Trophoblast cell (in vitro differentiated cells and primary cell): ENCODE measurements around the gene ADCY3.

Source experiments
- DNase-seq, 2 donors: peaks; one replicate each; pipeline ENCODE4 v3.0.0-alpha.2; 2016
- H2AFZ ChIP-seq: 2 replicates; pipeline ENCODE4 v1.6.1; 2013; ENCODE audit warnings: low read length, moderate library complexity, mild to moderate bottlenecking; ENCODE audit not compliant: insufficient read depth, poor library complexity
- H2AK5ac ChIP-seq: 2 replicates; pipeline ENCODE4 v1.6.1; 2013; ENCODE audit warnings: mild to moderate bottlenecking, low read length
- H2BK120ac ChIP-seq: 2 replicates; pipeline ENCODE4 v1.6.1; 2013; ENCODE audit warnings: low read length, mild to moderate bottlenecking, moderate library complexity; ENCODE audit not compliant: insufficient read depth, poor library complexity
- H2BK12ac ChIP-seq: 2 replicates; pipeline ENCODE4 v1.6.1; 2013; ENCODE audit warnings: mild to moderate bottlenecking, low read length, moderate library complexity
- H2BK5ac ChIP-seq: 2 replicates; pipeline ENCODE4 v1.6.1; 2013; ENCODE audit warnings: low read length, low read depth, moderate library complexity, mild to moderate bottlenecking; ENCODE audit not compliant: poor library complexity
- H3K14ac ChIP-seq: 2 replicates; pipeline ENCODE4 v1.6.1; 2013; ENCODE audit warnings: mild to moderate bottlenecking, low read length
- H3K18ac ChIP-seq: 2 replicates; pipeline ENCODE4 v1.6.1; 2013; ENCODE audit warnings: mild to moderate bottlenecking, low read length
- H3K23ac ChIP-seq: 2 replicates; pipeline ENCODE4 v1.6.1; 2013; ENCODE audit warnings: low read length
- H3K27ac ChIP-seq: 2 replicates; pipeline ENCODE4 v1.5.1; 2013; ENCODE audit warnings: low read depth, mild to moderate bottlenecking, inconsistent platforms, low read length, moderate library complexity
- H3K27me3 ChIP-seq: 2 replicates; pipeline ENCODE4 v1.6.1; 2013; ENCODE audit warnings: inconsistent platforms, mild to moderate bottlenecking, low read length, moderate library complexity; ENCODE audit not compliant: insufficient read depth
- H3K36me3 ChIP-seq, 2 experiments: 1 replicate in 1 of 2; 2 replicates in 1 of 2; pipeline ENCODE4 v1.6.1; 2013; ENCODE audit warnings: low read length in 2 of 2, mild to moderate bottlenecking in 2 of 2, moderate library complexity in 1 of 2; ENCODE audit not compliant: insufficient read depth in 2 of 2, control insufficient read depth in 1 of 2
- H3K4ac ChIP-seq: 2 replicates; pipeline ENCODE4 v1.6.1; 2013; ENCODE audit warnings: low read depth, mild to moderate bottlenecking, low read length, moderate library complexity
- H3K4me1 ChIP-seq, 2 experiments: 1 replicate in 1 of 2; 2 replicates in 1 of 2; pipeline ENCODE4 v1.6.1; 2013; ENCODE audit warnings: low read length in 2 of 2, mild to moderate bottlenecking in 2 of 2, moderate library complexity in 1 of 2; ENCODE audit not compliant: insufficient read depth in 2 of 2, control insufficient read depth in 1 of 2
- H3K4me2 ChIP-seq: 2 replicates; pipeline ENCODE4 v1.6.1; 2013; ENCODE audit warnings: inconsistent platforms, mild to moderate bottlenecking, low read length, moderate library complexity
- H3K4me3 ChIP-seq: 2 replicates; pipeline ENCODE4 v1.5.1; 2013; ENCODE audit warnings: mild to moderate bottlenecking, low read depth, low read length, inconsistent platforms
- H3K79me1 ChIP-seq: one replicate; pipeline ENCODE4 v1.6.1; 2013; ENCODE audit warnings: low read length
- H3K79me2 ChIP-seq: 2 replicates; pipeline ENCODE4 v1.6.1; 2013; ENCODE audit warnings: low read length, mild to moderate bottlenecking; ENCODE audit not compliant: control insufficient read depth, insufficient read depth, poor library complexity
- H3K9ac ChIP-seq: 2 replicates; pipeline ENCODE4 v1.6.1; 2013; ENCODE audit warnings: mild to moderate bottlenecking, low read length
- H3K9me3 ChIP-seq: 2 replicates; pipeline ENCODE4 v1.6.1; 2013; ENCODE audit warnings: low read depth, mild to moderate bottlenecking, control low read depth, inconsistent platforms, low read length; ENCODE audit not compliant: insufficient read depth
- H4K12ac ChIP-seq: 2 replicates; pipeline ENCODE4 v1.6.1; 2013; ENCODE audit warnings: low read depth, mild to moderate bottlenecking, low read length, moderate library complexity
- H4K8ac ChIP-seq: 2 replicates; pipeline ENCODE4 v1.6.1; 2013; ENCODE audit warnings: low read depth, mild to moderate bottlenecking, low read length, moderate library complexity
- H4K91ac ChIP-seq: one replicate; pipeline ENCODE4 v1.6.1; 2013; ENCODE audit warnings: low read depth, mild to moderate bottlenecking, low read length, moderate library complexity
- WGBS: extraction: QIAGEN DNeasy Blood & Tissue Kit; methylation state at CpG from one replicate; pipeline ENCODE4 v1.1.7; 2013; ENCODE audit warnings: missing lambda C conversion rate; ENCODE audit not compliant: insufficient read length, insufficient coverage; ENCODE audit errors: extremely low coverage; 5-methylcytosine and 5-hydroxymethylcytosine counted together

The ADCY3 gene

DNA sequence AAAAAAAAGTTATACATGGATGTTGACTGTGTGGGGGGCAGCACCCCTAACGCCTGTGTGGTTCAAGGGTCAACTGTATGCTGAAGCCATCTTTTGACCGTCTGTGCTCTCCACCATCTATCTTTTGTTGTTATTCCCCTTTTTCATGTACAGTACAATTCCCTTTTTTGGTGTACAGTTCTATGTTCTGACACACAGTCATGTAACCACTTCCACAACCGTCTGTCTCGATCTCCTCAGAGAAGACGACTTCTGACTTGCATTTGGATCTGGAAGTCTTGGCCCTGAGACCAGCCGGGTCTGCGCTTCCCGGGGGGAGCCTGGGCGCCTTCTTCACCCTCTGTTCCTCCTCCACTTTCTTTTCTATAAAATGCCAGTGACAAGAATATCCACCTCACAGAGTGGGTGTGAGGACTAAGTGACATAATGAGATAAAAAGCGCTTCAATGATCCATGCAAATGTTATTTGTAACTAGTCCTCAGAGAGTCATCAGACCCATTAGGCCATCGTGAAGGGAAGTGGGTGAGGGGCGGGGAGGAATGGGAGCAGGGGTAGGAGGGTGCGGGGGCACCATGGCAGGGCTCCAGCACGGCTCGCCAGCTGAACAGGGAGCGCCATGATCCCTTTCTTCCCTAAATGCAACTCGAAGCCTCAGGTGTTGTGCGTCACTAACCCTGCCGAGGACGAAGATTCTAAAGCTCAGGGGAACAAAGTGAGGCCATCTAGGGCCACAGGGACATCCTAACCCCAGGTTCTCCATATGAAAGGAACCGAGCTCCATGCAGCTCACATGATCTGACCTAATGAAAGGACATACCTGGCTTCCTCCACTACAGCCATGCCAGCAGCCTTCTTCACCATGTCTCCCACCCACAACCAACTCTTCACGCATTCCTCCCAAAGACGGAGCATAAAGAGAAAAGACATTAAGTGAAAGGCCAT lies 16.6 kb downstream of the ADCY3 start:
- Histone ChIP-seq H3K79me2 (no peaks in the 10 kb centered on the region), H3K4me1 (no peaks in the 10 kb centered on the region), H4K91ac (no peak overlapping the region), H3K4me3 (no peak overlapping the region), H2BK5ac (no peak overlapping the region), H3K9ac (no peak overlapping the region), H3K4me2 (no peak overlapping the region), H2AFZ (no peak overlapping the region), H4K12ac (no peak overlapping the region), H2AK5ac (no peak overlapping the region), H3K27me3 (no peaks in the 10 kb centered on the region), H4K8ac (no peak overlapping the region), H2BK12ac (no peak overlapping the region), H3K79me1 (no peaks in the 10 kb centered on the region), H3K36me3 (no peaks in the 10 kb centered on the region), H3K18ac (no peak overlapping the region), H3K23ac (no peak overlapping the region), H3K27ac (no peak overlapping the region), H2BK120ac (no peak overlapping the region), H3K9me3 (peaks cover 2% of the 10 kb centered on the region), H3K14ac (no peak overlapping the region), H3K4ac (no peak overlapping the region)
- no CpG with 5 or more reads among the region's 23 CpGs for WGBS
- DNase-seq = no peak

DNA sequence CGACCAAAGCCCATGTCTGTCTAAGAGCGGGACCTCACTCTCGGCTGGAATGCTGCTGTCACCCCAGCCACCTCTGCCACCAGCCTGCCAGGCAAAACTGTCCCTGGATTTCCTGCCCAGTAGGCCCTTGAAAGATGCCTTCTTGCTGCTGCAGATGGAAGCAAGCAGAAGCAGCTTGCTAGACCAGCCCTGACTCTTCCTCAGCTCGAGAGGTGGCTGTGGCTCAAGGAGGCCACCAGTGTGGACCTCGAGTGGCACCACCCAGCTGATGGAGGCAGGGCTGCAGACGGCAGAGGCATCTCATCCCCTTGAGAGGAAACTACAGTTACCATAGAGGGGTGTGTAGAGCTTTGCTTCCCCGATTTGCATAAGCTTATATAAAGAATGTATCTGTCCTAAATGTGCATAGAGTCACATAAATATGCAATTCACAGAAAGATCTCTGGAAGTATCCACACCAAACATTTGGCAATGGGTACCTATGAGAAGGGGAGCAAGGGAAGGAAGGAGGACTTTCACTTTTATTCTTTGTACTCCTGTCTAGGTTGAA lies 20.6 kb downstream of the ADCY3 start:
- H3K27ac ChIP-seq = no peak overlapping the region
- no peak overlapping the region for H2AK5ac ChIP-seq
- no peak overlapping the region for H3K14ac ChIP-seq
- no peaks in the 10 kb centered on the region for H3K79me1 ChIP-seq
- H3K4me3 ChIP-seq = no peak overlapping the region
- no peak overlapping the region for H2BK5ac ChIP-seq
- H3K18ac ChIP-seq = no peak overlapping the region
- H4K91ac ChIP-seq = no peak overlapping the region
- no peak overlapping the region for H2BK12ac ChIP-seq
- H3K4me2 ChIP-seq = no peak overlapping the region
- peaks cover 5% of the 10 kb centered on the region for H3K9me3 ChIP-seq
- no peak overlapping the region for H4K8ac ChIP-seq
- H3K79me2 ChIP-seq = no peaks in the 10 kb centered on the region
- no CpG with 5 or more reads among the region's 7 CpGs for WGBS
- H4K12ac ChIP-seq = no peak overlapping the region
- H3K36me3 ChIP-seq = no peaks in the 10 kb centered on the region
- H3K4ac ChIP-seq = no peak overlapping the region
- no peak overlapping the region for H2BK120ac ChIP-seq
- no peak overlapping the region for H3K23ac ChIP-seq
- H3K9ac ChIP-seq = no peak overlapping the region
- DNase-seq = no peak
- no peaks in the 10 kb centered on the region for H3K27me3 ChIP-seq
- H3K4me1 ChIP-seq = no peaks in the 10 kb centered on the region
- H2AFZ ChIP-seq = no peak overlapping the region

DNA sequence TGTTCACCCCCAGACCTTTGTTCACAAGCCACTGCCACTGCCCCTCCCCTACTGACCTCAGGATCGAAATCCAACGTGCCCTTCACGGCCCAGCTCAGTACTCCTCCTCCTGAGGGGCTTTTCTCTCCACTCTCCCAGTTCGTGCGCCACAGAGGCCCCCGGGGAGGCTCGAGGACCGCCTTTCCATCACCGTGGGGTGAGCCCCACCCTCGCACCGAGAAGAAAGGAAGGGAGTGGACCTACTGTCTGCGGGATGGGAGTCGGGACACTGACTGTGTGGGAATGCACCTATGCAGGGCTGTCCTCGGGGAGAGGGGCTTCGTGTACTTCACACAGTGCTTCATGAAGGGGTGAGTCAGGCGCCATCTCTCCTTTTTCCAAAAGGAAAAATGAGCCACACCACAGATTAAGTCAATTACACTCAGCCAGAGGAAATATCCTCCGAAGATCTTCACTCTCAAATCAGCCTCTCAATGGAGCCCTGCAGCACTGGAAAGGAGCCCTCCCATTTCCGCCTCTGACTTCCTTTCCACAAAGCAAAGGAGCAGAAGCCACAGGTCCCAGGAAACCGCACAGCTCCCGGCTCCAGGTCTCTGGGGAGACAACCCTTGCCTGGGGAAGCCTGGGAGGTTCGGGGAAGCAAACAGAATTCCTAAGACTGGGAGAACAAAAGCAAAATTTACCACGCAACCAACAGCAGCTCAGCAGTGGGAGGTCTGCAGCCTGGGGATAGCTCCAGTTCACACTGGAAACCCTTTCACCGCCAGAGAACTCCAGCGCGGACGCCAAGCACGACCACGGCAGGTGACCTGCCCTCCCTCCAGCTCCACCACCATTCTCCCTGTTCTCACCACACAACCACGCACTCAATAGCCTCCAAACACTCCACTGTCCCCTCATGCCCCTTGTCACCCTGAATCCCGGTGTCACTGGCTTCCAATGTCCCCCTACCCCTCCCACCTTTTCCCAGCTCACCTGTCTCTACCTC lies 21.6 kb downstream of the ADCY3 start:
- Histone ChIP-seq H2AFZ (no peak overlapping the region), H2AK5ac (no peak overlapping the region), H3K27ac (no peak overlapping the region), H3K4me2 (no peak overlapping the region), H3K9me3 (peaks cover 7% of the 10 kb centered on the region), H3K79me1 (no peaks in the 10 kb centered on the region), H3K23ac (no peak overlapping the region), H4K8ac (no peak overlapping the region), H4K12ac (no peak overlapping the region), H3K36me3 (no peaks in the 10 kb centered on the region), H3K18ac (no peak overlapping the region), H3K4ac (no peak overlapping the region), H3K79me2 (no peaks in the 10 kb centered on the region), H2BK5ac (no peak overlapping the region), H2BK120ac (no peak overlapping the region), H3K14ac (no peak overlapping the region), H3K4me3 (no peak overlapping the region), H2BK12ac (no peak overlapping the region), H3K9ac (no peak overlapping the region), H3K4me1 (no peaks in the 10 kb centered on the region), H4K91ac (no peak overlapping the region), H3K27me3 (no peaks in the 10 kb centered on the region)
- no peak for DNase-seq
- WGBS = no CpG with 5 or more reads among the region's 30 CpGs

DNA sequence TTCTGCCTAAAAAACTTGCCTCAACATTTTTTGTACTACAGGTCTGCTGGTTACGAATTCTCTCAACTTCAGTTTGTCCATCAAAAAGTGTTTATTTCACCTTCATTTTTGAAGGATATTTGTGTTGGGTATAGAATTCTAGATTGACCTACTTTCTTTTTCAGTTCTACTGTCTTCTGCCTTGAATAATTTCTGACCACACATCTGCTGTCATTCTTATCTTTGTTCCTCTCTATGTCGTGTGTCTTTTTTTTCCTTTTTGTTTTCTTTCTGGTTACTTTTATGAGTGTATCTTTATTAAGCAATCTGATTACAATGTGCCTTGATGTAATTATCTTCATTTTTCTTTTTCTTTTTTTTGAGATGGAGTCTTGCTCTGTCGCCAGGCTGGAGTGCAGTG lies 25.3 kb downstream of the ADCY3 start:
- Histone ChIP-seq H2AK5ac (no peak overlapping the region), H3K9me3 (peaks cover 7% of the 10 kb centered on the region), H2AFZ (no peak overlapping the region), H4K8ac (no peak overlapping the region), H3K79me1 (no peaks in the 10 kb centered on the region), H3K9ac (no peak overlapping the region), H2BK12ac (no peak overlapping the region), H3K23ac (no peak overlapping the region), H3K4me2 (no peak overlapping the region), H3K14ac (no peak overlapping the region), H3K27ac (no peak overlapping the region), H3K4ac (no peak overlapping the region), H2BK120ac (no peak overlapping the region), H3K79me2 (no peaks in the 10 kb centered on the region), H3K27me3 (no peaks in the 10 kb centered on the region), H3K4me3 (no peak overlapping the region), H4K91ac (no peak overlapping the region), H2BK5ac (no peak overlapping the region), H4K12ac (no peak overlapping the region), H3K36me3 (no peaks in the 10 kb centered on the region), H3K18ac (no peak overlapping the region), H3K4me1 (no peaks in the 10 kb centered on the region)
- no peak for DNase-seq
- no CpG with 5 or more reads among the region's 3 CpGs for WGBS
